ENCODE results near the gene TNS3.

Gene TNS3

DNA sequence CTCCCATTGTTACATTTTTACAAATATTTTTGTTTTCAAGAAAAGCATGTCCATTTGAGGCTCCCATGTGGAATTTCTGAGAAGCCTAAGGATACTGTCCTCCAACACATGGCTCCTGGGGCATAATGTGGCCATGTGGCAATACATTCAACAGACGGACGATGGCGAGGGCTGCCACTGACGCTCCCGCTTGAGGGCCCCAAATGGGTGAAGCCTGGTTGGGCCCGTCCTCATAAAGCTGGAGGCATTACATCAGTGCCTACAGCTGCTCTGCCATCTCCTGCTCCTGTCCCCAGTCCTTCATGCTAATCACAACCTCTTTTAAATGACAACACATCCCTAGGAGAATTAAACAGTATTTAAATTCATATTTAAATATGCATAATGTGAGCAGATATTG lies 246.8 kb downstream of the TNS3 start:
- no peak for DNase-seq

DNA sequence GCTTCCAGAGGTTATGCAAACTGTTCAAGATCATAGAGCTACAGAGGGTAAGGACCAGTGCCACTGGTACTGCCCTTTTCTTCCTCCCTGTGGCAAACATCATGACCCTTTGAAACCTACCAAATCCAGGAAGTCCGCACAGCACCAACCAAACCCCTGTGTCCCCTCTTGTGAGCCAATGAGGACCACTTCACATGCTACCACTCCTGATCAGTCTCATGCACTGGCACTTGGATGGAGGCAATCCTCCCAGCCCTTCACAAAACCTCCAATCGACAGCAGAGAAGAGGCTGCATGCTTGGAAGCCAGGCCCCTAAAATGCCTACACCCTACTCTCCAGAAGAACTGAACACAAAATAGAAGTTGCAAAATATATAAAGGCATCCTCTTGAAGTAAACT lies 248.0 kb downstream of the TNS3 start:
- DNase-seq, result no peak

DNA sequence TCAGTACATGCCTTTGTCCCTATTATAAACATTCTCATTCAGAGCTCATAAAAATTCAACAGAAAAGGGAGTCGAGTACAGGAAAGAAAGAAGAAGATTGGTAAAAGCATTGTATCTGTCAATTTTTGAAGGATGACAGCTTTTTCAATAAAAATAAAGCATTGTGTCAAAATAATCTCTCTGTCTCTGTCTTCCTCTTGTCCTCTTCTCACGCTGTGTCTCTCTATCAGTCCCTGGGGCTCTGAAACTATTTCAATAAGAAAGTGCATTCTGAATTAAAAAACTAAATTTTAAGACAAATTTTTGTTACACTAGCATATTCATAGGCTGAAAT lies 248.4 kb downstream of the TNS3 start:
- no peak for DNase-seq

DNA sequence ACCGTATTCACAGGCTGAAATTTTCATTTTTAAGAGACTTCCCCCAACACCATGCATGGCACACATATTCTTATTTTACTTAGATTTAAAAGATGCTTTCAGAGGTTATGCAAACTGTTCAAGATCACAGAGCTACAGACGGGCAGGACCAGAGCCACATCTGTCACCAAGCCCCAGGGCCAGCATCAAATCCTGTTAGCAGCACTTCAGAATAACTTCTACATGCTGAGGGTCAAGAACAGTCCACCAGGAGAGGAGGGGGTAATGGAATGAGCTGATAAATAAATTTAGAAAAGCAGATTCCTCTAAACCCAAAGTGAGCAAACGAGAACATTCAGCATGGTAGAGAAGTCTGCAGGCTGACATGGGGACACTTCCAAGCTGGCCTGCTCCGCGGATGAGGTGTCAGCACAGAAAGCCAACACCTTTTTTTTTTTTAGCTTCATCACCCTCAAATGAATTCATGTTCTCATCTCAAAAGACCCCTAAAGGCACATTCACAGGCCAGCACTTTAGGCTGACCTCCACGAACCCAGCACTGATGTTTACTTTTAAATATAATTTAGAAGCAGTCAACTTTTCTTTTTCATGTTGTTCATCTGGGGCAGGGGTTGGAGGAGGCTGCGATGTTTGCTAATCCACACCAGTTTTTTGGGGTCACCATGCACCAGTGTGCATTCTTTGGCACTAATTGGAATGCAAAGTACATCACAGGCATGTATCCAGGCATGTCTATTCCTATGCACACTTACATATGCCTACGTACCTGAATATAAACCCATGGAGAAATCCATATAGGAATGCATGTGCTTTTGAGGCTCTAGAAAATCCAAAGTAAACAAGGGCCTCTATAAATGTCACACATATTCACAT lies 249.0 kb downstream of the TNS3 start:
- DNase-seq, result no peak

DNA sequence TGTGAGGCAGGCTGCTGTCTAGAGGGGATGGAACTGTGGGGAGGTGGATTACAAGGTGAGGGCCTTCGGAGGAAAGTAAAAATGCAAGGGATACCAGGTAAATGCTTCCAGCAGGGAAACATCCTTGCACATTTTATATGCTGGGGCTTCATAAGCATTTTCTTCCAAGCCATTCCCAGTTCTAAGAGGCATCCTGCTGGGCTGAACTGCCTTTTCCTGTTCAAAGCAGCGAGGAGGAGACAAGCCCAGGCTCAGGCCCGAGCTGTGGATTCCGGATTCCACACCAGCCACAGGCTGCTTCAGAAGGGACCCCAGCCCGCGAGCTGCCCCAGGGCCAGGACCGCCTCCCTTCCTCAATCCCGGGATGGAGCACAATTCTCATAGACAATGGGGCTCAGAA lies 249.7 kb downstream of the TNS3 start:
- no peak for DNase-seq

DNA sequence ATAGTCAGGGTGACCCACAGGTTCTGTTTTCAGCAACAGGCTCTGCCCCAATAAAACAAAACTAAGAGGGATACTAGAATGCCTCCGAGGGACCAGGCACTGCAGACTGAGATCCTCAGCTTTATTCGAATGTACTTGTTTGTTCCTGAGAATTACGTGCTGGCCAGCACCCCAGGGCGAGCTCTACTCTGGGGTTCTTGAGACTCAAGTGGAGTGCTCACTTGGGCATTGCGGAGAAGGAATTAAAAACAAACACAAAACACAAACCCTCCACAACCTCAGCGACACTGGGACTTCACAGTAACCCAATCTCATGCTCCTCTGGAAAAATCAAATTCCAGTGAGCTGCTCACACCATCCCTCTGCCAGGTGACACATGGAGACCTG lies 250.7 kb downstream of the TNS3 start:
- no peak for DNase-seq

DNA sequence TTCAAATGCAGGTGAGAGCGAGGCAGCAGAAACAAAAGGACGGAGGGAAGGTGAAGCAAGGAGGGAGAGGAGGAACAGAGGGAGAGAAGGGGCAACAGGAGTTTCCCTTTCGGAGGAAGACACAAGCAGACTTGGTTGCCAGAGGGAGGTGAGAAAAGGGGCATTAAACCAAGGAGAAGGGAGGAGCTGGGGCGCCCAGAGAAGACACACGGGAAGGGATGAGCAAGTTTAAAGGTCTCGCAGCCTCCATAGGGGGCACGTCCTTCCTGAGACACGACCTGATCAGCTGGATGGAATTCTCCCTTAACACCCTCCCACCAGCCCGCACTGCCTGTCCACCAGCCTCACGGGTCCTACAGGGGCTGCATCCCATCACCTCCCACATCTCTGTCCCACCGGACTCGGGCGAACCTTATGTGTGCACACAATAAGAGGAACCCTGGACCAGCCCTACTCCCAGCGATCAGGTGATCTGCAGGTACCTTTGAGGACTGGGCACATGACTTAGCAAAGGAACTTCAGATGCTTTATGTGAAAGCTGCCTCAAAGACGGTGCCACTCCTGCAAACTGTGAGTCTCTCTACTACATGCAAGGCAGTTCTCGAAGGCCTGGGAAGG lies 251.2 kb downstream of the TNS3 start:
- no peak for DNase-seq

DNA sequence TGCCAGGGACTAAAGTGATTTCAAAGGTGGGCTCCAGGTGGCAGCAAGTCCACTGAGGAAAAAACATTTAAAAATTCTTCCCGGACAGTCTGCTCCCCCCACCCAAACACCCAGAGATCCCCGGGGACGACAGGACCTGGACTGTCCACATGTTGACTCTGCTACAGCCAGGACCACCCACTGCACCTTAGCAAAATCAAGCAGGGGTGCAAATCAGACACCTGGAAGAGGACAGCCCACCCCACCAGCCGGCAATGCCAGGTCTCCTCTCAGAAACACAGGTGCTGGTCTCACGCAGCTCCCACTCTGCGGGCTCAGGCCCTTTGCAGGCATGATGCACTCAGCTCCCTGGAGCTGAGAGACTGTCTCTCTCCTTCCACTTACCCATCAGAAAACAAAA lies 251.9 kb downstream of the TNS3 start:
- DNase-seq, result no peak

DNA sequence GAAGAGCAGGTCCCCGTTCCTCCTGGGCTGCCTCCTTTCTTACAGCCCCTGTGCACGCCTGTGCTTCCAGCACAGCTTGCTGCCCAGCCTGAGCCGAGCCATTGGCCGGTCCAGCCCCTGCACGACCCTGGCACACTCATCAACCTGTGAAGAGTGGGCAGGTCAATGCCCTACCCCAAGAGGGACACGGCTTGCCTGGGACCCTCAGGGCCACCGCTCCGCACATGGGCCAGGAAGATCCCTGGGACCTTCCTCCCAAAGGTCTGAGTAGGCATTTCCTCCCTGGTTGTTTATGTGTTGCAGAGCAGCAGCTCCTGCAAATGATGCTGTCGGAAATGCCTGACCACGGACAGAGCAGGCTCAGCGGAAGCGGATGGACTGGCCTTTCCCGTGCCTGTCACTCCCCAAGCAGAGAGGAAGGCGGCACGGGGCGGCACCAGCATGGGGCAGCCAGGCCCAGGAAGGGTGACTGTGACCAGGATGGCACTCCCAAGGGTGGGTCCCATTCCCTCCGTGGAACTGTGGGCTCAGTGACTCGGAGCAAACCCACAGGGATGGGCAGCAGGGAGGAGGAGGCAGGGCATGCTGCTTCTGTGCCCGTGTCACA lies 252.5 kb downstream of the TNS3 start:
- no peak for DNase-seq

DNA sequence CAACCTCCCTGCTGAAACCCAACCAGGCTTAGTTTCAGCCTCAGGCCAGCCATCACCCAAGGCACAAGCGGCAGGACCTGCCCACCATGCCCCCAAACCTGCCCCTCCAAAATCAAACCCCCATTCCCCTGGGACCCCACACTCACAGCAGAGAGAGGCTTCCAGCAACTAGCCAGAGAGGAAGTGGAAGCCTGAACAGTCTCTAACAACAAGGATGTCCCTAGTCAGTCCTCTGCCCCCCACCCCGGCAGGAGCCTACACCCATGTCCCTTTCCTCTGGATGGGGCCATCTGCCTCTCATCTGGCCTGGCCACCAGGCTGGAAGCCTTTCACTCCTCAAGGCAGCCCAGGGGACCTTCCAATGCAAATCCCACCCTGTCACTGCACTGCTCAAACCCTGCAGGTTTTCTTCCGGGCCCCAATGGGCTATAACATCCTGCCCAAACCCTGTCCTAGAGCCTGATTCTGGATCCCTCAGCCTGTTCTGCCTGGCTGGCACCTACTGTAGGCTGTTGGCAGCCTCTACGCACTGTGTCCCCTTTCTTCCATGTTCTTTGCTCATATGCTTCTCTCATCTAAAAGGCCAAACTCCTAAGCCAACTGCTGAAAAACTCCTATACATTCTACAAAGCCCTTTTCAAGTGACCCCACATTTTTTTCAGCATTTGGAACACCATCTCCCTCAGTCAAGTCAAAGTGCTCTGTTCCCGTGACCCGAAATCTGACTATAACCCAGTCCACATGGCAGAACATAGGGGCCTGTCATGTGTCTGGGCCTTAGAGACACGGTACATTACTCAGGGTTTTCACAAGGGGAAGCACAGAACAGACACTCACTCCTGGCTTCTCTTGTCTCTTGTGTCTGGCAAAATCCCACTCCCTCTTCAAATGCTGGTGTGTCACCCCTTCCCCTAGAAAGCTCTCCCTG lies 253.3 kb downstream of the TNS3 start:
- DNase-seq, result no peak

DNA sequence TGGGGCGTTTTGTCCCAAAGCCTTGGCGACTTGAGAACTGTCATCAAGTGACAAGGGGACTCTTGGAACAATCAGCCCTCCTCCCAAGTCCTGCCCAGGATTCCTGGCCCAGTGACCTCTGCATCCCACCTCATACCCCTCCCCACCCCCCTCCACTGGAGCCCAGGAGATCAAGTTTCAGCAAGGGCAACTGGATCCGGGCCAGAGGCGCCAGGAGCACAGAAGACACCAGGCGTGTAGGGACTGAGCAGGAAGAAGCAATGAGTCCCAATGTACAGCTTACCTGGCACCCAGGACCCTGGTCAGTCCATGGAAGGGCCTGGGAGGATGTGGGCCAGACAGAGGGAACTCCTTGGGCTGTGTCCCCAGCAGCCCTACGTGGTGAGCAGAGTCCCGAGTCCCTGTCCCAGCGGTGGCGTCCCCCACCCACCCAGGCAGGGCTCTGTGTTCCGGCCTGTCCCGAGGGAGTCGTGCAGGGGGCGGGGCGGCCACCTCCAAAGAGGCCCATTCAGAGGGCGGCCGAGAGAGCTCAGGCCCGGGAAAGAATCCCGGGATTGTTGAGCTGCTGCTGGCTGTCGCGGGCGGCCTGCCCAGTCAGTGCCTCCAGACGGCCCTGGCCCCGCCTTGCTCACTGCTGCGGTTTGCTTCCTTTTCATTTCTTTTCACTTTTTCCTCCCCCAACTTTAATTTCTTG lies 254.1 kb downstream of the TNS3 start:
- DNase-seq, result peak; percentile 33

DNA sequence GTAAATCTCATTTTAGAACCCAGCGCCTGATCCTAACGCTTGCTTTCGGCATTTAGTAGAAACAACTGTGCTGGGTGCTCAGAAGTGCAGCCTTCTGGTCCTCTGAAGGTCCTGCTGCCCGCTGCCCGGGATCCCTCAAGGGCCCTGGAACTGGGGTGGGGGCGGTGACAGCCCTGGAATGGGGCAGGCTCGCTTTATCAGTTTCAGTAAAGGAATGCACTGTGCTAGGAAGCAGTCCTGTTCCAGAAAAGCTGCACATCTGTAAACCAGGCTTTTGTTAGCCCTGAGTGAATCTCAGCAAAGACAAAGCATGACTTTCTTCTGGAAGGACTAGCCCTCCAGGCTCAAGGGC lies 254.6 kb downstream of the TNS3 start:
- DNase-seq, result no peak

DNA sequence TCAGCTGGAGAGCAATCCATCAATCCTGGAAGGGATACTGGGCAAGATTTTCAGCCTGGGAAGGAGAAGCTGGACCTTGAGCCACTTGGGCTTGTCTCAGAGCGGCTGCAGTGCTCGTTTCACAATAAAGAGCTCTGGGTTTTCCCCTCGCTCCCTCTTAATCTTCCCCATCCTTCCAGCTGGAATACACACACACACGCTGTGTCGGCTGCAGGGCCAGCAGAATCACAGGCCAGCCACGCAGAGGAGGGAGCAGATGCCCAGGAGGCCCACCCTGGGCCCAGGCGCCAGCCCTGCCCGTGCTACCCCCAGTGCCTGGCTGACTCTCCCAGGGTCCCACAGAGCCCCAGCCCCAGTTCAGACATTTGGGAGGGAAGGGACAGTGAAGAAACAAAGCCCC lies 255.1 kb downstream of the TNS3 start:
- no peak for DNase-seq

DNA sequence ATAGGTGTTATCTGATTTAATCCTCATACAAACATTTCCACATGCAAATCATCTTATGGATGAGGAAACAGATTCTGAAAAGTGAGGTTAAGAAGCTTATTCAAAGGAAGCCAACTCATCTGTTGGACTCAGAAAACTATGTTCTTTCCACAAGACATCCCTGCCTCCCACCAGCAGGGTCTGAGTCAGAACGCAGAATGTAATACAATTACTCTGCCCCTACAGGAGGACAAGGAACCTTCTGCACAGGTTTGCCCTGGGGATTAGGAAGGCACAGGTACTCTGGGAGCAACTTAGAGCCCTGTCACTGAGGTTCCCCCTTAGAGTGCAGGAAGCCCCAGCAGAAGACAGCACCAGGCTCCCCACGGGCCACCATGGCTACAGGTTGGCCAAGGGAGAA lies 255.7 kb downstream of the TNS3 start:
- DNase-seq, result peak; percentile 60

DNA sequence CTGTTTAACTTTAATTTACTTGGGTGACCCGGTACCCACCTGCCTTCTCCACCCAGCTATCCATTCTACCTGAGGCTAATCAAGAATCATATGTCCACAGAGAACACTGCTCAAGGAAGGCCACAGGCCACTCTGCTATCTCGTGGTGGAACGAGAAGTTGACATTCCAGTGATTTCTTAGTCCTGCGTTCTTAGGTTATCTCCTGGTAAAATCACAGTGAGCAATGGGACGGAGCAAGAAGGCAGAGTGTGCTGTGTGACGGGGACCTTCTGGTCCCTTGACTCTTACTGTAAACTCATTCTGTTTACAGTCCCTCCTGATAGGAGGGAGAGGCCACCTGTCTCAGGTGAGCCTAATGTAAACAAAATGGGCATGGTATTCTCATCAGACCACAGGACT lies 256.6 kb downstream of the TNS3 start:
- no peak for DNase-seq

DNA sequence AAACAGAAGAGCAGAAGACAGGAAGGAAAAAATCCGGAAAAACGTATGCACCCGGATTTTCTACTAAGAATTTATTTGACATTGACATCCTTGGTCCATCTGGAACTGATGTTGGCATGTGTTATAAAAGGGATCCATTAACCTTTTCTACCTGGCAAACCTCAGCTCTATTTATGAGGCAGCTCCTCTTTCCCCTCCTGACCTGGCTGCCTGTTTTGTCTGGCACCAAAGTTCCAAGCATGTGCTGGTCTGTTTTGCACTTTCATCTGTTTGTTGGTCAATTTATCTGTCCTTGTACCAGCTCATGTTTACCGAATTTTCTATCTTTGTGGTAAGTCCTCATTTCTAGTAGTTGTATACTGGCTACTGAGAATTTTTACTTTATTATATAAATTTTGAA lies 258.0 kb downstream of the TNS3 start:
- DNase-seq, result no peak

DNA sequence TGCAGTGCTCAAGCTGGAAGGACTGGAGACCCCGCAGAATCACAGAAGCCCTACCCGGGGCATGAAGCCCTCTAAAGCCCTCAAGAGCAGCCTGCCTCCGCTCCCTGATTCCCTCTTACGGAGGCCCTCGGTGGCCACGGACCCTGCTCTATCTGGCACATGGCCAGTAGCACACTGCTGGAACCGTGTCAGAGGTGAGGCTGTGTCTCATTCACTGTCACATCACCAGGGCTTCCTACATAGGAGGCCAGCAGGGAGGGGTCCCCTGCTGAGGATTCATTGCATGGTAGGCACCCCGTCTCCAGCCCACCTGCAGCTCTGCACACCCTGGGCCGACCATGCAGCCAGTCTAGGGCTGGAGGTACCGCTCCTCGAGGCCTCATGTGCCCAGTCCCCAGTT lies 259.2 kb downstream of the TNS3 start:
- no peak for DNase-seq

DNA sequence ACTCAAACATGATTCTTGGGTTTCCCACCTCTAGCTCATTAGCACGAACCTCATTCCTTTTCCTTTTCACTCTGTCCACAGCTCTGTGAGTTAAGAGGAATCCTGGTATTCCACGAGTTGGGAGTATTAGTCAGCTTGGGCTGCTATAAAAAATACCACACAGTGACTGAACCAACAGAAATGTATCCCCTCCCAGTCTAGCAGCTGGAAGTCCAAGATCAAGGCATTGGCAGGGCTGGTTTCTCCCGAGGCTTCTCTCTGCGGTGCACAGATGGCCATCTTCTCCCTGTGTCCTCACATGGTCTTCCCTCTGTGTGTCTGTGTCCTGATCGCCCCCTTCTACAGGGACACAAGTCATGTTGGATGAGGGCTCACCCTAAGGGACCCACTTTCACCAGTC lies 261.6 kb downstream of the TNS3 start:
- no peak for DNase-seq

DNA sequence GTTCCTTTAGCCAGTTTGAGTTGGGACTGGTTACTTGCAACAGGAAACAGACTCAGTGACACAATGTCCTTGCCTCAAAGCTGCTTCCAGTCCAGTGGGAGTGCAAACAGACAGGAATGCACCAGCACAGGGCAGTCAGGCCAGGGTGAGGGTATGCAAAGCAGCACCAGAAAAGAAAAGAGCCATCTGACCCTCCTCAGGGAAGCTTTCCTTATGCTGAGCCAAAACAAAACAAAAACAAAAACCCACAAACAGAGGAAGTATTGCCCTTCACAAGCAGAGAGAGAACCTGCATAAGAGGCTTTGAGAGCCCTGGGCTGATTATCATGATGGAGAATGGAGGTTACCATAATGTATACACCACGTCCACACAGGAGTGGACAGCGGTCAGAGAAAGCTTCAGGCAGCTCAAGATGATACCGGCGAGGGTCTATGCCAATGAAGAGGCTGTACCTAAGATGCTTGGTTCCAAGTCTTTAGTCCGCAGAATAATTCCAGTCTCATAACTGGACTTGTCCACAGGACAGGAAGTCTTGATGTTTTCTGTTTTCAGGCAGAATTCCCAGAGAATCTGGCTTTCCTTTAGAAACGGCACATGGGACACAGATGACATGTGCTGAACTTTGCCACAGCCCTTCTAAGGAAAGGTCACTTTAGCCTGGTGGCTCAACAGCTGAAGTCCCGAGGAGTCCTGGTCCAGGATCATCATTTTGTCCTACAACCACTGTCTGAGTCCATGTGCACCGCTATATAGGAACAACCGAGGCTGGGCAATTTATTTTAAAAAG lies 263.3 kb downstream of the TNS3 start:
- DNase-seq, result no peak

DNA sequence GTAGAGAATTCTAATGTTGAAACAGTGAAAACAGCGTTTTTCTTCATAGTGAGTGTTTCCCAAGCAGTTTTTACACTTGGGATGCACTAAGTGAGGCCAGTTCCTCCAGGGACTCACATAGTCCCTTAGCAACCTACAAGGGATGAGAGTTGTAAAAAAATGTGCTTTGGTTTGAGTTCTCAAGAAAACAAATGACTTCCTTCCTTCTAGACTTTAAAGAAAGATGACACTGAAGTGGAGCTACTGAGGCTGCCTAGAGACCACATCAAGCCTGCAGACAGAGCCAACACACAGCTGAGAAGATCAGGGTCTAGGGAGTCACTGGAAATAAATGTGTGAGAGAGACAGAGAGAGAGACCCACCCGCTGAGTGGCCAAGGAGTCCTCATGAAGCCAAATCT lies 264.4 kb downstream of the TNS3 start:
- DNase-seq, result no peak

DNA sequence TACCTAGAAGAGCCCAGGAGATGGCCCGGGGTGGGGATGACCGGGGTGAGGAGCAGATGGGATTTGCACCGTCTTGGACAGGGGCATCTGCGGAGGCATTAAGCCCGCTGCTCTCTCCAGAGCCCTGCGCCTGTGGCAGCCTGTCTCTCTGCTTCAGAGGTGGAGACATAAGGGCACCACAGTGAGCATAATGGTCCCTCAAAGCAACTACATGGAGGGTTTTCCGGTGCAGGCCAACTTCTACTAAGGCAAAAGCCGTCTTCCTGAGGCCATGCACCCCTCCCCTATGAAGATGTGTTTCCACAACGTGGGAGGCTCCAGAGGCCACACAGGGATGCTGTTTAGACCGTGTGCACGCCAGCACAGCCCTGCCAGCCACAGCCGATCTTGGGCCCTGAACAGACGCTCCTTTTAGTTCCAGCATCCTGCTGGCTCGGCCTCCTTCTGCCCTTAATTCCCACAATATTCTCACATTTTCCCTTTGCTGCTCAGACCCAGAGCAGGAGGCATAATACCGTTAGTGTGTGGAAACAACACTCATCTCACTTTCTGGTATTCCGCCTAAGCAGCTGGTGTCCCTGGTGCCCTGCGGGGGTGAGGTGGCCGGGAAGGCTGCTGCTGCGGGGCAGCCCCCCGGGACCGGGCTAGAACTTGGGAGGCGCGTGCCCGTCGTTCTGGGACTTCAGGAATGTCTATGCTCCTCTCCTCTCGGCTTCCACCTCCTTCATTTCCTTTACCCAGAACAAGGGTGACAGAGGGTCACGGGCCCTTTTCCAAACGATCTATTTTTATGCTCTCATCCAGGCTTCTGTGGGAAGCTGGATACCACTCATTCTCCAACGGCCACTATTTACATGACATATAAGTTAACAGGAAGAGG lies 266.9 kb downstream of the TNS3 start:
- DNase-seq, result no peak
